BLaER1 treated with 17β-estradiol and CSF1 and Interleukin-3, amounts not matched to agents 10 nM and 100 nM (cell line): ENCODE measurements around the gene ZIC1.

ENCODE experiments used
- H3K27ac ChIP-seq, 11 experiments: shearing (Covaris generic); formaldehyde crosslinking; 2 replicates each; pipeline ENCODE4 v1.8.1; 2022
- H3K27me3 ChIP-seq, 11 experiments: shearing (Covaris generic); formaldehyde crosslinking; 2 replicates each; pipeline ENCODE4 v1.8.1; 2022
- H3K36me3 ChIP-seq, 11 experiments: shearing (Covaris generic); formaldehyde crosslinking; 2 replicates each; pipeline ENCODE4 v1.8.1; 2022
- H3K4me1 ChIP-seq, 10 experiments: shearing (Covaris generic); formaldehyde crosslinking; 2 replicates each; pipeline ENCODE4 v1.8.1; 2022
- H3K4me2 ChIP-seq, 11 experiments: shearing (Covaris generic); formaldehyde crosslinking; 2 replicates each; pipeline ENCODE4 v1.8.1; 2022
- H3K4me3 ChIP-seq, 10 experiments: shearing (Covaris generic); formaldehyde crosslinking; 2 replicates each; pipeline ENCODE4 v1.8.1; 2022
- H3K9ac ChIP-seq, 11 experiments: shearing (Covaris generic); formaldehyde crosslinking; 2 replicates each; pipeline ENCODE4 v1.8.1; 2022
- H3K9me3 ChIP-seq, 11 experiments: shearing (Covaris generic); formaldehyde crosslinking; replicated peaks in 1 of 11; 2 replicates each; pipeline ENCODE4 v1.8.1; 2022
- H4K20me1 ChIP-seq, 11 experiments: shearing (Covaris generic); formaldehyde crosslinking; 2 replicates each; pipeline ENCODE4 v1.8.1; 2022
- Cebpa-rat ChIP-seq, 11 experiments: shearing (Covaris generic); IDR thresholded peaks; 2 replicates each; pipeline ENCODE4 v1.8.1; 2022

Gene ZIC1

GRCh38 chr3:147405231-147406027 is 3.7 kb upstream of the ZIC1 start:
- Histone ChIP-seq H3K4me1 (peaks cover 12 to 27% (median 16%) of the 10 kb centered on the region in 10 experiments), H3K4me2 (peak overlapping the region in 4 of 11 experiments; percentile 49 to 71 (median 66); a peak in 5 of 22 replicates), H3K27me3 (peaks cover 86 to 100% (median 97%) of the 10 kb centered on the region in 11 experiments), H3K4me3 (no peak overlapping the region), H3K9me3 (peaks cover 29 to 61% (median 45%) of the 10 kb centered on the region in 11 experiments), H3K27ac (no peak overlapping the region), H3K36me3 (no peaks in the 10 kb centered on the region), H3K9ac (no peak overlapping the region), H4K20me1 (peaks cover 0 to 16% (median 5%) of the 10 kb centered on the region in 11 experiments; a peak in 7 of 22 replicates)
- no peak for TF ChIP-seq Cebpa-rat (IDR thresholded peaks at IDR 0.05)

- H3K4me3 ChIP-seq, result peak within 1 kb of the TSS in 3 of 10 experiments; percentile 1 to 12 (median 11); a peak in 2 of 20 replicates
- H3K27ac ChIP-seq, result no peak within 1 kb of the TSS
- no peaks in the 10 kb centered on the region for H3K36me3 ChIP-seq
- H3K27me3 ChIP-seq, result peaks cover 94 to 100% (median 100%) of the 10 kb centered on the region in 11 experiments
- peaks cover 12 to 29% (median 21%) of the 10 kb centered on the region in 10 experiments for H3K4me1 ChIP-seq
- H4K20me1 ChIP-seq, result peaks cover 0 to 18% (median 5%) of the 10 kb centered on the region in 11 experiments; a peak in 7 of 22 replicates
- H3K4me2 ChIP-seq, result peak within 1 kb of the TSS; percentile 47 to 71 (median 60)
- no peak within 1 kb of the TSS for H3K9ac ChIP-seq
- H3K9me3 ChIP-seq, result peaks cover 37 to 69% (median 53%) of the 10 kb centered on the region in 11 experiments
- no peak for TF ChIP-seq Cebpa-rat (IDR thresholded peaks at IDR 0.05)
Observed at GRCh38 chr3:147406028-147406931, 2.9 kb upstream of the ZIC1 start, which contains the start of gene ZIC4. Gene ZIC4 (minus strand): TSS chr3:147406543. CDS start chr3:147402797, 3,746 bp downstream.

GRCh38 chr3:147407114-147407497 is 2.1 kb upstream of the ZIC1 start:
- Histone ChIP-seq H4K20me1 (peaks cover 0 to 19% (median 5%) of the 10 kb centered on the region in 11 experiments; a peak in 7 of 22 replicates), H3K9me3 (peaks cover 42 to 77% (median 61%) of the 10 kb centered on the region in 11 experiments), H3K36me3 (no peaks in the 10 kb centered on the region), H3K4me2 (peak overlapping the region; percentile 47 to 71 (median 60)), H3K27me3 (peaks cover 98 to 100% (median 100%) of the 10 kb centered on the region in 11 experiments), H3K4me1 (peaks cover 12 to 29% (median 21%) of the 10 kb centered on the region in 10 experiments), H3K4me3 (peak overlapping the region in 2 of 10 experiments; percentile 11 to 12; a peak in 1 of 20 replicates), H3K9ac (no peak overlapping the region), H3K27ac (no peak overlapping the region)
- TF ChIP-seq Cebpa-rat (IDR thresholded peaks at IDR 0.05), result no peak

GRCh38 chr3:147407498-147408187 is 1.5 kb upstream of the ZIC1 start:
- no peak overlapping the region for H3K9ac ChIP-seq
- H3K9me3 ChIP-seq, result peaks cover 47 to 82% (median 67%) of the 10 kb centered on the region in 11 experiments
- H3K27me3 ChIP-seq, result peaks cover 98 to 100% (median 100%) of the 10 kb centered on the region in 11 experiments
- peak overlapping the region in 10 of 11 experiments; percentile 47 to 71 (median 58); a peak in 15 of 22 replicates for H3K4me2 ChIP-seq
- TF ChIP-seq Cebpa-rat (IDR thresholded peaks at IDR 0.05), result no peak
- H3K4me3 ChIP-seq, result 0 out of 20 replicates have a peak overlapping the region, but pooled peaks of 1 of the 10 experiments have one; percentile 12
- H3K27ac ChIP-seq, result no peak overlapping the region
- H3K36me3 ChIP-seq, result no peaks in the 10 kb centered on the region
- peaks cover 0 to 22% (median 8%) of the 10 kb centered on the region in 11 experiments; a peak in 8 of 22 replicates for H4K20me1 ChIP-seq
- peaks cover 12 to 24% (median 21%) of the 10 kb centered on the region in 10 experiments for H3K4me1 ChIP-seq

GRCh38 chr3:147408188-147409100 is 721 bp upstream of the ZIC1 start:
- no peak overlapping the region; a peak in 2 of 20 replicates for H3K4me3 ChIP-seq
- peaks cover 99 to 100% (median 100%) of the 10 kb centered on the region in 11 experiments for H3K27me3 ChIP-seq
- H3K27ac ChIP-seq, result no peak overlapping the region
- no peaks in the 10 kb centered on the region for H3K36me3 ChIP-seq
- TF ChIP-seq Cebpa-rat (IDR thresholded peaks at IDR 0.05), result no peak
- H3K9me3 ChIP-seq, result peaks cover 55 to 90% (median 74%) of the 10 kb centered on the region in 11 experiments
- no peak overlapping the region for H3K9ac ChIP-seq
- H4K20me1 ChIP-seq, result peaks cover 0 to 28% (median 14%) of the 10 kb centered on the region in 11 experiments; a peak in 8 of 22 replicates
- H3K4me1 ChIP-seq, result peaks cover 12 to 22% (median 19%) of the 10 kb centered on the region in 10 experiments
- peak overlapping the region in 2 of 11 experiments; percentile 1 to 16; a peak in 1 of 22 replicates for H3K4me2 ChIP-seq

GRCh38 chr3:147410116-147410525 is 956 bp downstream of the ZIC1 start:
- Histone ChIP-seq H3K9ac (no peak overlapping the region), H3K27ac (no peak overlapping the region), H4K20me1 (peaks cover 0 to 28% (median 14%) of the 10 kb centered on the region in 11 experiments; a peak in 8 of 22 replicates), H3K9me3 (peaks cover 56 to 76% (median 71%) of the 10 kb centered on the region in 11 experiments), H3K4me1 (peaks cover 12 to 22% (median 20%) of the 10 kb centered on the region in 10 experiments), H3K36me3 (no peaks in the 10 kb centered on the region), H3K4me2 (peak overlapping the region in 9 of 11 experiments; percentile 58 to 89 (median 69); a peak in 12 of 22 replicates), H3K27me3 (peaks cover 97 to 100% (median 99%) of the 10 kb centered on the region in 11 experiments), H3K4me3 (peak overlapping the region in 8 of 10 experiments; percentile 38 to 67 (median 56); a peak in 15 of 20 replicates)
- no peak for TF ChIP-seq Cebpa-rat (IDR thresholded peaks at IDR 0.05)
